GM23338 (cell line): ENCODE data around the gene RAB41. TPM values are rescaled to one million over a fixed set of nuclear protein-coding genes. Genes with fewer than 3 reads are reported as not detected.

ENCODE experiments used
- ATAC-seq: fragments of 200-7000 bp; cut with Tn5 transposase; 3 replicates; pipeline ENCODE4 v1.9.1; 2020
- DNase-seq: peaks from one replicate; pipeline ENCODE4 v3.0.0-alpha.2; 2015; ENCODE audit warnings: low spot score
- H2AFZ ChIP-seq: fragments of 200-600 bp; sonication (generic); 2 replicates; pipeline ENCODE4 v1.8.0; 2016; ENCODE audit warnings: antibody characterized with exemption, mild to moderate bottlenecking, moderate library complexity
- H3F3A ChIP-seq: fragments of 200-600 bp; sonication (generic); replicated peaks from 2 replicates; pipeline ENCODE4 v1.8.0; 2017; ENCODE audit warnings: antibody characterized with exemption, mixed run types, low read depth
- H3K27ac ChIP-seq: fragments of 200-600 bp; sonication (generic); 2 replicates; pipeline ENCODE4 v1.6.1; 2016; ENCODE audit warnings: low read depth
- H3K27me3 ChIP-seq: fragments of 200-600 bp; sonication (generic); 2 replicates; pipeline ENCODE4 v1.8.0; 2016; ENCODE audit warnings: mild to moderate bottlenecking, mixed run types, moderate library complexity; ENCODE audit not compliant: insufficient read depth
- H3K36me3 ChIP-seq: fragments of 200-600 bp; sonication (generic); 2 replicates; pipeline ENCODE4 v1.8.0; 2016; ENCODE audit warnings: mild to moderate bottlenecking; ENCODE audit not compliant: insufficient read depth
- H3K4me1 ChIP-seq: fragments of 200-600 bp; sonication (generic); 2 replicates; pipeline ENCODE4 v1.8.0; 2016; ENCODE audit warnings: mild to moderate bottlenecking, moderate library complexity; ENCODE audit not compliant: insufficient read depth
- H3K4me2 ChIP-seq: fragments of 200-600 bp; sonication (generic); 2 replicates; pipeline ENCODE4 v1.7.1; 2017; ENCODE audit warnings: mixed run types
- H3K4me3 ChIP-seq: fragments of 200-600 bp; sonication (generic); 2 replicates; pipeline ENCODE4 v1.6.1; 2016; ENCODE audit warnings: mixed run types
- H3K79me2 ChIP-seq: fragments of 200-600 bp; sonication (generic); replicated peaks from 2 replicates; pipeline ENCODE4 v1.8.0; 2017; ENCODE audit warnings: mild to moderate bottlenecking; ENCODE audit not compliant: insufficient read depth
- H3K9me2 ChIP-seq: fragments of 200-600 bp; sonication (generic); 2 replicates; pipeline ENCODE4 v1.8.0; 2017; ENCODE audit not compliant: insufficient read depth
- H4K20me1 ChIP-seq: fragments of 200-600 bp; sonication (generic); replicated peaks from 2 replicates; pipeline ENCODE4 v1.8.0; 2017; ENCODE audit warnings: mild to moderate bottlenecking; ENCODE audit not compliant: insufficient read depth
- H3K27ac Mint-ChIP-seq: 2 replicates; pipeline ENCODE4 v1.8.0; 2020; ENCODE audit warnings: inconsistent platforms, mild to moderate bottlenecking, moderate library complexity, mixed read lengths
- H3K27me3 Mint-ChIP-seq: 3 replicates; pipeline ENCODE4 v1.8.0; 2022; ENCODE audit warnings: low read depth, mild to moderate bottlenecking, moderate library complexity, mixed read lengths, inconsistent platforms; ENCODE audit not compliant: insufficient read depth, poor library complexity
- H3K36me3 Mint-ChIP-seq: 3 replicates; pipeline ENCODE4 v1.8.0; 2021; ENCODE audit warnings: low read depth, mild to moderate bottlenecking, inconsistent platforms, moderate library complexity, mixed read lengths
- H3K4me1 Mint-ChIP-seq: 3 replicates; pipeline ENCODE4 v1.8.0; 2020; ENCODE audit warnings: mild to moderate bottlenecking, inconsistent platforms, mixed read lengths
- H3K4me3 Mint-ChIP-seq: 3 replicates; pipeline ENCODE4 v1.8.0; 2021; ENCODE audit warnings: moderate library complexity, mild to moderate bottlenecking, inconsistent platforms, mixed read lengths
- H3K9me3 Mint-ChIP-seq: 3 replicates; pipeline ENCODE4 v1.8.0; 2020; ENCODE audit warnings: moderate library complexity, mild to moderate bottlenecking, inconsistent platforms, mixed read lengths
- CREB1 ChIP-seq: fragments of 250-450 bp; sonication (Bioruptor Pico); IDR thresholded peaks from 2 replicates; pipeline ENCODE4 v1.5.0; 2020; ENCODE audit warnings: low read depth, mild to moderate bottlenecking, moderate library complexity
- CTCF ChIP-seq, 2 experiments: fragments of 200-600 bp in 1 of 2; sonication (generic) in 1 of 2; conservative IDR thresholded peaks; 2 replicates each; pipeline versions ENCODE4 v1.5.1 to v1.6.1; 2016 to 2017; ENCODE audit warnings: antibody characterized with exemption in 2 of 2, low read depth in 2 of 2, mild to moderate bottlenecking in 2 of 2, moderate library complexity in 1 of 2
- EZH2 ChIP-seq: fragments of 200-600 bp; sonication (generic); IDR thresholded peaks from one replicate; pipeline ENCODE4 v1.8.0; 2017; ENCODE audit warnings: antibody characterized with exemption, mild to moderate bottlenecking, low read depth; ENCODE audit not compliant: unreplicated experiment
- EZH2phosphoT487 ChIP-seq: fragments of 200-600 bp; sonication (generic); IDR thresholded peaks from one replicate; pipeline ENCODE4 v1.8.1; 2018; ENCODE audit warnings: antibody characterized with exemption; ENCODE audit not compliant: unreplicated experiment
- JUNB ChIP-seq: IDR thresholded peaks from one replicate; pipeline ENCODE4 v1.6.1; 2016; ENCODE audit warnings: antibody characterized with exemption; ENCODE audit not compliant: unreplicated experiment
- NANOG ChIP-seq: IDR thresholded peaks from 2 replicates; pipeline ENCODE4 v1.6.1; 2016; ENCODE audit warnings: antibody characterized with exemption, borderline replicate concordance
- POLR2AphosphoS5 ChIP-seq: IDR thresholded peaks from 2 replicates; pipeline ENCODE4 v1.6.1; 2016; ENCODE audit warnings: antibody characterized with exemption, low read depth
- STAT1 ChIP-seq: IDR thresholded peaks from one replicate; pipeline ENCODE4 v1.6.1; 2016; ENCODE audit warnings: antibody characterized with exemption; ENCODE audit not compliant: unreplicated experiment
- ZNF114 ChIP-seq: fragments of 250-450 bp; sonication (Bioruptor Pico); IDR thresholded peaks from 2 replicates; pipeline ENCODE4 v1.5.0; 2020; ENCODE audit warnings: mild to moderate bottlenecking, moderate library complexity
- ZNF331 ChIP-seq: fragments of 250-450 bp; sonication (Bioruptor Pico); IDR thresholded peaks from 2 replicates; pipeline ENCODE4 v1.5.0; 2020; ENCODE audit warnings: low read depth, mild to moderate bottlenecking, moderate library complexity
- polyA plus RNA-seq: library from polyadenylated mRNA; unstranded; fragments of >200 nt; fragmentation: Nextera tagmentation; extraction: Ambion mirVana; gene quantifications from 2 replicates; pipeline ENCODE4 v1.2.1, GENCODE V29; 2016
- total RNA-seq: library from RNA; depleted of rRNA; stranded (reverse); fragments of >200 nt; shearing (Covaris generic); gene quantifications from 2 replicates; pipeline ENCODE4 v1.2.3, GENCODE V29; 2014
- TF ChIP-seq, protein P1 (sequence below): IDR thresholded peaks from 2 replicates; pipeline ENCODE4 v1.6.1; 2016; ENCODE audit warnings: antibody characterized with exemption
- TF ChIP-seq, protein P2 (sequence below): IDR thresholded peaks from one replicate; pipeline ENCODE4 v1.6.1; 2018; ENCODE audit warnings: antibody characterized with exemption; ENCODE audit not compliant: unreplicated experiment

The RAB41 gene
- total and polyA plus RNA-seq, 2 experiments from 2014 or later: not detected

GRCh38 chrX:70324326-70324725 is 42.4 kb downstream of the RAB41 start (continued):
- TF ChIP-seq EZH2phosphoT487 (no peak), EZH2 (no peak), NANOG (no peak), CTCF (conservative IDR thresholded peaks at IDR 0.05; ENCODE audit: low read depth in 2 of 2) (no peak), ZNF114 (CRISPR knock-in tag) (no peak), POLR2AphosphoS5 (no peak), CREB1 (CRISPR knock-in tag) (no peak), JUNB (no peak)
- TF ChIP-seq, protein P1, sequence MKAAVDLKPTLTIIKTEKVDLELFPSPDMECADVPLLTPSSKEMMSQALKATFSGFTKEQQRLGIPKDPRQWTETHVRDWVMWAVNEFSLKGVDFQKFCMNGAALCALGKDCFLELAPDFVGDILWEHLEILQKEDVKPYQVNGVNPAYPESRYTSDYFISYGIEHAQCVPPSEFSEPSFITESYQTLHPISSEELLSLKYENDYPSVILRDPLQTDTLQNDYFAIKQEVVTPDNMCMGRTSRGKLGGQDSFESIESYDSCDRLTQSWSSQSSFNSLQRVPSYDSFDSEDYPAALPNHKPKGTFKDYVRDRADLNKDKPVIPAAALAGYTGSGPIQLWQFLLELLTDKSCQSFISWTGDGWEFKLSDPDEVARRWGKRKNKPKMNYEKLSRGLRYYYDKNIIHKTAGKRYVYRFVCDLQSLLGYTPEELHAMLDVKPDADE: no peak

GRCh38 chrX:70331161-70331560 is 49.2 kb downstream of the RAB41 start:
- no peak overlapping the region for H3K4me3 ChIP-seq
- ATAC-seq (no peak), DNase-seq (no peak)
- no peaks in the 10 kb centered on the region for H3K4me1 Mint-ChIP-seq
- H3K27me3 ChIP-seq: no peaks in the 10 kb centered on the region
- H4K20me1 ChIP-seq: no peaks in the 10 kb centered on the region
- H3K4me3 Mint-ChIP-seq: no peak overlapping the region
- H3K36me3 Mint-ChIP-seq: peaks cover 20% of the 10 kb centered on the region
- H2AFZ ChIP-seq: no peak overlapping the region
- H3K27ac ChIP-seq: no peak overlapping the region
- H3K27ac Mint-ChIP-seq: no peak overlapping the region
- H3K27me3 Mint-ChIP-seq: no peaks in the 10 kb centered on the region
- no peaks in the 10 kb centered on the region for H3K79me2 ChIP-seq
- no peaks in the 10 kb centered on the region for H3K9me2 ChIP-seq
- H3F3A ChIP-seq: no peaks in the 10 kb centered on the region
- no peaks in the 10 kb centered on the region for H3K4me1 ChIP-seq
- H3K36me3 ChIP-seq: no peaks in the 10 kb centered on the region
- no peaks in the 10 kb centered on the region for H3K9me3 Mint-ChIP-seq
- H3K4me2 ChIP-seq: no peak overlapping the region
- no peak for TF ChIP-seq POLR2AphosphoS5
- no peak for TF ChIP-seq STAT1
- TF ChIP-seq, protein P1: no peak
- no peak for TF ChIP-seq EZH2
- TF ChIP-seq ZNF331 (CRISPR knock-in tag): no peak
- TF ChIP-seq, protein P2, sequence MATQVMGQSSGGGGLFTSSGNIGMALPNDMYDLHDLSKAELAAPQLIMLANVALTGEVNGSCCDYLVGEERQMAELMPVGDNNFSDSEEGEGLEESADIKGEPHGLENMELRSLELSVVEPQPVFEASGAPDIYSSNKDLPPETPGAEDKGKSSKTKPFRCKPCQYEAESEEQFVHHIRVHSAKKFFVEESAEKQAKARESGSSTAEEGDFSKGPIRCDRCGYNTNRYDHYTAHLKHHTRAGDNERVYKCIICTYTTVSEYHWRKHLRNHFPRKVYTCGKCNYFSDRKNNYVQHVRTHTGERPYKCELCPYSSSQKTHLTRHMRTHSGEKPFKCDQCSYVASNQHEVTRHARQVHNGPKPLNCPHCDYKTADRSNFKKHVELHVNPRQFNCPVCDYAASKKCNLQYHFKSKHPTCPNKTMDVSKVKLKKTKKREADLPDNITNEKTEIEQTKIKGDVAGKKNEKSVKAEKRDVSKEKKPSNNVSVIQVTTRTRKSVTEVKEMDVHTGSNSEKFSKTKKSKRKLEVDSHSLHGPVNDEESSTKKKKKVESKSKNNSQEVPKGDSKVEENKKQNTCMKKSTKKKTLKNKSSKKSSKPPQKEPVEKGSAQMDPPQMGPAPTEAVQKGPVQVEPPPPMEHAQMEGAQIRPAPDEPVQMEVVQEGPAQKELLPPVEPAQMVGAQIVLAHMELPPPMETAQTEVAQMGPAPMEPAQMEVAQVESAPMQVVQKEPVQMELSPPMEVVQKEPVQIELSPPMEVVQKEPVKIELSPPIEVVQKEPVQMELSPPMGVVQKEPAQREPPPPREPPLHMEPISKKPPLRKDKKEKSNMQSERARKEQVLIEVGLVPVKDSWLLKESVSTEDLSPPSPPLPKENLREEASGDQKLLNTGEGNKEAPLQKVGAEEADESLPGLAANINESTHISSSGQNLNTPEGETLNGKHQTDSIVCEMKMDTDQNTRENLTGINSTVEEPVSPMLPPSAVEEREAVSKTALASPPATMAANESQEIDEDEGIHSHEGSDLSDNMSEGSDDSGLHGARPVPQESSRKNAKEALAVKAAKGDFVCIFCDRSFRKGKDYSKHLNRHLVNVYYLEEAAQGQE: no peak
- TF ChIP-seq CTCF (conservative IDR thresholded peaks at IDR 0.05; ENCODE audit: low read depth in 2 of 2): no peak
